GM12878 (cell line): ENCODE measurements around the gene ENO2. TPM values are rescaled to one million over a fixed set of nuclear protein-coding genes. Genes with fewer than 3 reads are reported as not detected.

Source experiments
- BCL3 ChIP-seq: IDR thresholded peaks from 2 replicates; pipeline ENCODE4 v1.6.1; 2011; ENCODE audit warnings: borderline replicate concordance, low read depth, mild to moderate bottlenecking, moderate library complexity, low read length; ENCODE audit not compliant: insufficient read depth, poor library complexity, severe bottlenecking
- BCLAF1 ChIP-seq: fragments of 450-650 bp; IDR thresholded peaks from 2 replicates; pipeline ENCODE4 v1.6.1; 2017; ENCODE audit warnings: antibody characterized with exemption, mild to moderate bottlenecking, moderate library complexity
- BHLHE40 ChIP-seq, 2 experiments: fragments of 450-650 bp in 1 of 2; IDR thresholded peaks; 2 replicates each; pipeline ENCODE4 v1.6.1; 2011 to 2017; ENCODE audit warnings: low read depth in 2 of 2, borderline replicate concordance in 1 of 2, improper control_type of control experiment in 1 of 2, low read length in 1 of 2, mild to moderate bottlenecking in 1 of 2
- ESRRA ChIP-seq: IDR thresholded peaks from 2 replicates; pipeline ENCODE4 v1.6.1; 2012; ENCODE audit warnings: mild to moderate bottlenecking, low read length, improper control_type of control experiment
- JUND ChIP-seq: IDR thresholded peaks from 2 replicates; pipeline ENCODE4 v1.6.1; 2012; ENCODE audit warnings: low read depth, mild to moderate bottlenecking, low read length, improper control_type of control experiment, moderate library complexity
- MEF2B ChIP-seq: fragments of 450-650 bp; IDR thresholded peaks from 2 replicates; pipeline ENCODE4 v1.6.1; 2018; ENCODE audit warnings: mild to moderate bottlenecking, moderate library complexity; ENCODE audit not compliant: partially characterized antibody, poor library complexity, severe bottlenecking
- NR2C2 ChIP-seq: IDR thresholded peaks from 2 replicates; pipeline ENCODE4 v1.6.1; 2011; ENCODE audit warnings: borderline replicate concordance, low read depth; ENCODE audit not compliant: control insufficient read depth, insufficient read length
- SMAD5 ChIP-seq: IDR thresholded peaks from 2 replicates; pipeline ENCODE4 v1.6.1; 2016; ENCODE audit warnings: antibody characterized with exemption, low read depth
- SMC3 ChIP-seq: IDR thresholded peaks from 2 replicates; pipeline ENCODE4 v1.6.1; 2011; ENCODE audit warnings: low read length, improper control_type of control experiment, borderline replicate concordance
- STAT1 ChIP-seq: fragments of 450-650 bp; conservative IDR thresholded peaks from 2 replicates; pipeline ENCODE4 v1.6.1; 2014; ENCODE audit warnings: antibody characterized with exemption, mild to moderate bottlenecking
- STAT3 ChIP-seq: IDR thresholded peaks from 2 replicates; pipeline ENCODE4 v1.6.1; 2011; ENCODE audit warnings: low read depth, low read length, improper control_type of control experiment
- ZNF24 ChIP-seq: fragments of 450-650 bp; IDR thresholded peaks from 2 replicates; pipeline ENCODE4 v1.6.1; 2017; ENCODE audit warnings: antibody characterized with exemption, mild to moderate bottlenecking
- ZNF384 ChIP-seq: IDR thresholded peaks from 2 replicates; pipeline ENCODE4 v1.6.1; 2012; ENCODE audit warnings: low read depth, mild to moderate bottlenecking, low read length, improper control_type of control experiment, borderline replicate concordance
- ZNF687 ChIP-seq: fragments of 450-650 bp; IDR thresholded peaks from 2 replicates; pipeline ENCODE4 v1.6.1; 2017; ENCODE audit warnings: mild to moderate bottlenecking, moderate library complexity
- polyA plus RNA-seq, 11 experiments: library from polyadenylated mRNA; depleted of rRNA in 4 of 11; unstranded in 6 of 11; stranded (reverse) in 5 of 11; fragments of >200 nt; fragmentation: Nextera tagmentation in 4 of 11; fragmentation: Illumina TruSeq in 1 of 11; extraction: Ambion mirVana in 4 of 11; extraction: Trizol in 1 of 11; gene quantifications; 1 replicate in 1 of 11; 2 replicates in 10 of 11; pipeline versions ENCODE4 v1.2.1 to v1.2.3, GENCODE V29; 2011 to 2016; ENCODE audit warnings: inconsistent platforms in 2 of 11, missing spikeins in 2 of 11, low read depth in 1 of 11
- total RNA-seq, 4 experiments: library from RNA; depleted of rRNA in 3 of 4; stranded (reverse); fragments of >200 nt in 3 of 4; fragmentation: Illumina TruSeq in 1 of 4; extraction: Trizol in 1 of 4; gene quantifications; 2 replicates each; pipeline versions ENCODE4 v1.2.1 to v1.2.3, GENCODE V29; 2013 to 2021

The ENO2 gene
- total and polyA plus RNA-seq, 10 of the 15 experiments (the other 5 are each of a cell fraction or from before 2014, with no cell fraction given) = 24.8 to 196 (median 43.1) TPM

GRCh38 chr12:6962285-6963015 is 48.1 kb downstream of the ENO2 start (continued):
- TF ChIP-seq NR2C2 (no peak), BHLHE40 (IDR thresholded peaks at IDR 0.05; ENCODE audit: borderline replicate concordance in 1 of 2, low read depth in 2 of 2, low read length in 1 of 2) (no peak), SMC3 (no peak), BCL3 (peak; percentile 22), JUND (no peak), ZNF687 (no peak), STAT3 (no peak), SMAD5 (no peak), STAT1 (no peak), ZNF384 (no peak), MEF2B (no peak), ESRRA (no peak), BCLAF1 (no peak), ZNF24 (no peak)
